Measurements from ENCODE around the gene MICAL3. TPM values are rescaled to one million over a fixed set of nuclear protein-coding genes. Genes with fewer than 3 reads are reported as not detected.
A peak's percentile ranks its signal among the peaks of the same experiment; 100 is the strongest.
"Not testable (repeated sequence)": the region's sequence is repeated elsewhere in the genome, so short reads cannot be mapped to it uniquely, and the experiment has no call there.

The MICAL3 gene
- total RNA-seq (10 to 100 TPM; 24.6 to 30.7 TPM), polyA plus RNA-seq (1 to 10 TPM; 4.4 to 6.2 TPM)
- long read RNA-seq, donor 1, partial matches to known transcripts: 0 of 1 reads
- long read RNA-seq, donor 1, other reads (novel, unspliced or antisense): 0 of 1 reads
- long read RNA-seq, donor 2: 0 reads
- long read RNA-seq, donor 3, partial matches to known transcripts: 0 of 5 reads
- long read RNA-seq, donor 3, other reads (novel, unspliced or antisense): 5 of 5 reads
- long read RNA-seq, donor 4, partial matches to known transcripts: 5 of 5 reads
- long read RNA-seq, donor 4, other reads (novel, unspliced or antisense): 0 of 5 reads
- long read RNA-seq, donor 5, partial matches to known transcripts: 9 of 11 reads
- long read RNA-seq, donor 5, other reads (novel, unspliced or antisense): 0 of 11 reads

- Histone ChIP-seq H3K36me3 (ENCODE audit: control insufficient read depth in 4 of 4, insufficient read depth in 4 of 4, low read length in 4 of 4) (no peaks in the 10 kb centered on the region), H3K27me3 (ENCODE audit: control insufficient read depth in 3 of 3, insufficient read depth in 3 of 3, low read length in 2 of 3) (peaks cover 0 to 15% (median 10%) of the 10 kb centered on the region in 3 donors), H3K9ac (ENCODE audit: insufficient read depth in 1 of 2, low read length in 2 of 2) (no peak within 1 kb of the TSS), H3K4me1 (ENCODE audit: control insufficient read depth in 5 of 5, insufficient read depth in 5 of 5, low read length in 5 of 5) (peaks cover 0 to 15% (median 0%) of the 10 kb centered on the region in 5 donors), H3K4me3 (peak within 1 kb of the TSS; percentile 28), H3K9me3 (ENCODE audit: control insufficient read depth in 4 of 4, insufficient read depth in 3 of 4, low read length in 3 of 4) (no peaks in the 10 kb centered on the region), H3K27ac (ENCODE audit: low read depth in 1 of 2, low read length in 1 of 2) (peak within 1 kb of the TSS; percentile 13 to 82)
- WGBS, 2 donors: 2% methylated on average over 51 to 56 of the region's 56 CpGs
- ATAC-seq (ENCODE audit: insufficient read depth, low FRiP score): peak; percentile 82
- peak; percentile 64 to 80 (median 69) for DNase-seq
- TF ChIP-seq CTCF (IDR thresholded peaks at IDR 0.05; ENCODE audit: control extremely low read depth, extremely low read depth): peak; percentile 39
These were observed at the start of gene MICAL3 for GRCh38 chr22:18024276-18024939. Gene MICAL3, minus strand, starts transcription at chr22:18024561. Its CDS starts 117,749 bp downstream, at chr22:17906812.

GRCh38 chr22:18073927-18074326 is 49.6 kb upstream of the MICAL3 start:
- not testable (repeated sequence) for DNase-seq; H3K27ac ChIP-seq (ENCODE audit: low read depth in 1 of 2, low read length in 1 of 2)
- WGBS, 2 donors: 85 to 88% methylated on average over 4 of the region's 4 CpGs

GRCh38 chr22:18073467-18073866 is 49.1 kb upstream of the MICAL3 start:
- Histone ChIP-seq H3K4me3 (no peak overlapping the region), H3K27me3 (ENCODE audit: control insufficient read depth in 3 of 3, insufficient read depth in 3 of 3, low read length in 2 of 3) (no peaks in the 10 kb centered on the region), H3K4me1 (ENCODE audit: control insufficient read depth in 5 of 5, insufficient read depth in 5 of 5, low read length in 5 of 5) (peaks cover 0 to 18% (median 4%) of the 10 kb centered on the region in 5 donors), H3K36me3 (ENCODE audit: control insufficient read depth in 4 of 4, insufficient read depth in 4 of 4, low read length in 4 of 4) (peaks cover 0 to 4% (median 0%) of the 10 kb centered on the region in 4 donors), H3K9ac (ENCODE audit: insufficient read depth in 1 of 2, low read length in 2 of 2) (no peak overlapping the region), H3K9me3 (ENCODE audit: control insufficient read depth in 4 of 4, insufficient read depth in 3 of 4, low read length in 3 of 4) (no peaks in the 10 kb centered on the region), H3K27ac (ENCODE audit: low read depth in 1 of 2, low read length in 1 of 2) (no peak overlapping the region)
- WGBS, 2 donors: 91 to 95% methylated on average over 2 of the region's 2 CpGs
- no peak for DNase-seq
- no peak for ATAC-seq (ENCODE audit: insufficient read depth, low FRiP score)
- no peak for TF ChIP-seq CTCF (IDR thresholded peaks at IDR 0.05; ENCODE audit: control extremely low read depth, extremely low read depth)

More at GRCh38 chr22:18073927-18074326, 49.6 kb upstream of the MICAL3 start:
- not testable (repeated sequence) for H3K27me3 ChIP-seq (ENCODE audit: control insufficient read depth in 3 of 3, insufficient read depth in 3 of 3, low read length in 2 of 3); ATAC-seq (ENCODE audit: insufficient read depth, low FRiP score); H3K36me3 ChIP-seq (ENCODE audit: control insufficient read depth in 4 of 4, insufficient read depth in 4 of 4, low read length in 4 of 4); H3K9ac ChIP-seq (ENCODE audit: insufficient read depth in 1 of 2, low read length in 2 of 2); H3K9me3 ChIP-seq (ENCODE audit: control insufficient read depth in 4 of 4, insufficient read depth in 3 of 4, low read length in 3 of 4); H3K4me3 ChIP-seq
- H3K4me1 ChIP-seq (ENCODE audit: control insufficient read depth in 5 of 5, insufficient read depth in 5 of 5, low read length in 5 of 5): peaks cover 4 to 22% (median 7%) of the 10 kb centered on the region in 5 donors

- H3K9me3 ChIP-seq (ENCODE audit: control insufficient read depth in 4 of 4, insufficient read depth in 3 of 4, low read length in 3 of 4): peaks cover 0 to 4% (median 0%) of the 10 kb centered on the region in 4 donors
- peaks cover 0 to 12% (median 3%) of the 10 kb centered on the region in 5 donors for H3K4me1 ChIP-seq (ENCODE audit: control insufficient read depth in 5 of 5, insufficient read depth in 5 of 5, low read length in 5 of 5)
- H3K27me3 ChIP-seq (ENCODE audit: control insufficient read depth in 3 of 3, insufficient read depth in 3 of 3, low read length in 2 of 3): no peaks in the 10 kb centered on the region
- no peaks in the 10 kb centered on the region for H3K36me3 ChIP-seq (ENCODE audit: control insufficient read depth in 4 of 4, insufficient read depth in 4 of 4, low read length in 4 of 4)
- ATAC-seq (ENCODE audit: insufficient read depth, low FRiP score) (no peak), DNase-seq (no peak)
- WGBS, 2 donors: 90% methylated on average over 1 of the region's 1 CpG
- H3K4me3 ChIP-seq: no peak overlapping the region
- no peak for TF ChIP-seq CTCF (IDR thresholded peaks at IDR 0.05; ENCODE audit: control extremely low read depth, extremely low read depth)
- no peak overlapping the region for H3K9ac ChIP-seq (ENCODE audit: insufficient read depth in 1 of 2, low read length in 2 of 2)
- no peak overlapping the region for H3K27ac ChIP-seq (ENCODE audit: low read depth in 1 of 2, low read length in 1 of 2)
These were observed 47.6 kb upstream of the MICAL3 start for GRCh38 chr22:18071968-18072310.

GRCh38 chr22:18071307-18071967 is 47.1 kb upstream of the MICAL3 start:
- H3K4me1 ChIP-seq (ENCODE audit: control insufficient read depth in 5 of 5, insufficient read depth in 5 of 5, low read length in 5 of 5); ATAC-seq (ENCODE audit: insufficient read depth, low FRiP score); H3K4me3 ChIP-seq; DNase-seq; H3K9ac ChIP-seq (ENCODE audit: insufficient read depth in 1 of 2, low read length in 2 of 2); H3K27me3 ChIP-seq (ENCODE audit: control insufficient read depth in 3 of 3, insufficient read depth in 3 of 3, low read length in 2 of 3); H3K36me3 ChIP-seq (ENCODE audit: control insufficient read depth in 4 of 4, insufficient read depth in 4 of 4, low read length in 4 of 4); H3K9me3 ChIP-seq (ENCODE audit: control insufficient read depth in 4 of 4, insufficient read depth in 3 of 4, low read length in 3 of 4); H3K27ac ChIP-seq (ENCODE audit: low read depth in 1 of 2, low read length in 1 of 2): not testable (repeated sequence)
- WGBS, 2 donors: 88 to 90% methylated on average over 7 of the region's 7 CpGs
